Measurements from ENCODE around the gene MAPK8IP3.
"Not testable (repeated sequence)": the region's sequence is repeated elsewhere in the genome, so short reads cannot be mapped to it uniquely, and the experiment has no call there.

MAPK8IP3 gene

GRCh38 chr16:1791256-1791942, 85.4 kb downstream of the MAPK8IP3 start:
- TF ChIP-seq, protein P1, sequence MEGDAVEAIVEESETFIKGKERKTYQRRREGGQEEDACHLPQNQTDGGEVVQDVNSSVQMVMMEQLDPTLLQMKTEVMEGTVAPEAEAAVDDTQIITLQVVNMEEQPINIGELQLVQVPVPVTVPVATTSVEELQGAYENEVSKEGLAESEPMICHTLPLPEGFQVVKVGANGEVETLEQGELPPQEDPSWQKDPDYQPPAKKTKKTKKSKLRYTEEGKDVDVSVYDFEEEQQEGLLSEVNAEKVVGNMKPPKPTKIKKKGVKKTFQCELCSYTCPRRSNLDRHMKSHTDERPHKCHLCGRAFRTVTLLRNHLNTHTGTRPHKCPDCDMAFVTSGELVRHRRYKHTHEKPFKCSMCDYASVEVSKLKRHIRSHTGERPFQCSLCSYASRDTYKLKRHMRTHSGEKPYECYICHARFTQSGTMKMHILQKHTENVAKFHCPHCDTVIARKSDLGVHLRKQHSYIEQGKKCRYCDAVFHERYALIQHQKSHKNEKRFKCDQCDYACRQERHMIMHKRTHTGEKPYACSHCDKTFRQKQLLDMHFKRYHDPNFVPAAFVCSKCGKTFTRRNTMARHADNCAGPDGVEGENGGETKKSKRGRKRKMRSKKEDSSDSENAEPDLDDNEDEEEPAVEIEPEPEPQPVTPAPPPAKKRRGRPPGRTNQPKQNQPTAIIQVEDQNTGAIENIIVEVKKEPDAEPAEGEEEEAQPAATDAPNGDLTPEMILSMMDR (IDR thresholded peaks at IDR 0.05; ENCODE audit: low read depth, low read length): no peak
- no peak for DNase-seq (ENCODE audit: extremely low read depth, low read depth)

GRCh38 chr16:1791943-1792812, 86.2 kb downstream of the MAPK8IP3 start:
- no peak for DNase-seq (ENCODE audit: extremely low read depth, low read depth)
- TF ChIP-seq, protein P1 (IDR thresholded peaks at IDR 0.05; ENCODE audit: low read depth, low read length): no peak

DNA sequence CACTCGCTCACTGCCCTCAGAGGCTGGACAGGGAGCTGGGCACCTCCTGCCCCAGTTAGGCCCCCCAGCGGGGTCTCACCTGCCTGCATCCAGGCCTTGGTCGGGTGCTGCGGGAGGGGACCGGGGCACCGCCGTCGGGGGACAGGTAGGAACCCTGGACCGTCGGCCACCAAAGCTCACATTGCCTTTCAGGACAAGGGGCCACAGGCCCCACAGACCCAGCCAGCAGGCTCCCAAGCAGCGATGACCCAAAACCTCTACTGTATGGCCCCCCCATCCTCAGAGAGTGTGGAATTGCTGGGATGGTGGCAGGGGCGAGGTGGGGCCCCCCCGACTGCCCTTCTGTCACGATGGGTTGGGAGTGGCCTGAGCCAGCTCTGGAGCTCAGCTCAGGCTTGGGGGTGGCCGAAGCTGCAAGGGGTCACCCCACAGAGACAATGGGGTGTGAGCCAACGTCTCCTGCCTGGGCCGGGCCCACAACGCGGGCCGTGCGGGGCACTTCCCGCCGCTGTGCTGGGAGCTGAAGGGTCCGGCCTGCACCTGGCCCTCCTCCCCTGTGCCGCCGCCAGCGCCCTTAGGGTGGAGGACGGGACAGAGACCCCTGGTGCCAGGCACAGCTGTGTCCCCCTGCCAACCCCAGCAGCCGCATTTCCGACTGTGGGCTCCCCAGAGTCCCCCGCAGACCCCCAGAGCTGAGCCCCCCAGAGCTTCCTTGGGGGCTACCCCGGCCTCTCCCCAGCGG, 87.0 kb downstream of the MAPK8IP3 start:
- TF ChIP-seq, protein P1 (IDR thresholded peaks at IDR 0.05; ENCODE audit: low read depth, low read length): no peak
- no peak for DNase-seq (ENCODE audit: extremely low read depth, low read depth)

DNA sequence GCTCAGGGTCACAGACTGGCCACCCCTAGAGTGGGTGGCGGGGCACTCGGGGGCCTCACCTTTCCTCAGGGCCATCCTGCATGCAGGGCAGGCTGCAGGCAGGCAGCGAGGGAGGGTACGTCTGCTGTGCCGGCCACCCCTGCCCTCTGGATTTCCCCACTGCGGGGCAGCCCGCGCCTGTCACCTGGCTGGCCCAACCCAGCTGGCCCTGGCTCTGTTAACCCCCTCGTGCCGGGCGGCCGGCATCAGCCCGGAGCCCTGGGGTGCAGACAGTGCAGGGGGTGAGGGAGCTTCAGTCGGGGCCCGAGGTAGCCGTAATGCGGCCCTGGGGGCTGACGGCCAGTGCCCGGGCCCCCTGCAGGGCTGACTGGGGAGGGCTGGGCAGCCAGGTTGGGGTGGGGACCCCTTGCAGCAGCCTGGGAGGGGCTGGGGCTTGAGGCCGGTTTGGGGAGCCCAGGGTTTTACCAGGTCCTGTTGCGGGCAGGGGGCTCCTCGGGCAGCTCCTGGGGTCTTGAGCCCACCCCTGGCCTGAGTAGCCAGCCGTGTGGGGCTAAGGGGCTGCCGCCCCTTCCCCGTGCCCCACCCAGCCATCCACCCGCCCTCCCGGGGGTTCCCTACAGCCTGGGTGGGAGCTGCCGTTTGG, 87.7 kb downstream of the MAPK8IP3 start, which contains the start of gene IGFALS:
Gene IGFALS, minus strand, starts transcription at position 128 of the 643 bp plus-strand sequence. Its CDS starts 53 bp downstream, at position 75.
- TF ChIP-seq, protein P1 (IDR thresholded peaks at IDR 0.05; ENCODE audit: low read depth, low read length): no peak
- DNase-seq (ENCODE audit: extremely low read depth, low read depth): no peak

GRCh38 chr16:1794221-1794871, 88.4 kb downstream of the MAPK8IP3 start:
- DNase-seq (ENCODE audit: extremely low read depth, low read depth): no peak
- TF ChIP-seq, protein P1 (IDR thresholded peaks at IDR 0.05; ENCODE audit: low read depth, low read length): no peak

GRCh38 chr16:1794908-1795666, 89.1 kb downstream of the MAPK8IP3 start:
- DNase-seq (ENCODE audit: extremely low read depth, low read depth): no peak
- TF ChIP-seq, protein P1 (IDR thresholded peaks at IDR 0.05; ENCODE audit: low read depth, low read length): no peak

DNA sequence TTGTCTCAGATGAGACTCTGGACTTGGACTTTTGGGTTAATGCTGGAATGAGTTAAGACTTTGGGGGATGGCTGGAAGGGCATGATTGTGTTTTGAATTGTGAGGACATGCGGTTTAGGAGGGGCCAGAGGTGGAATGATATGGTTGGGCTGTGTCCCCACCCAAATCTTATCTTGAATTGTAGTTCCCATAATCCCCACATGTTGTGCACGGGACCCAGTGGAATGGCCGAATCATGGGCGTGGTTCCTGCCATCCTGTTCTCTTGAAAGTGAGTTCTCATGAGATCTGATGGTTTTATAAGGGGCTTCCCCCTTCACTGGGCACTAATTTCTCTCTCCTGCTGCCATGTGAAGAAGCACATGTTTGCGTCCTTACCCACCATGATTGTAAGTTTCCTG, 93.3 kb downstream of the MAPK8IP3 start:
- not testable (repeated sequence) for DNase-seq (ENCODE audit: extremely low read depth, low read depth)

All from AG09319 (cell line).